ENCODE data around the gene PLEKHF1. TPM values are rescaled to one million over a fixed set of nuclear protein-coding genes. Genes with fewer than 3 reads are reported as not detected.

Gene PLEKHF1
- total and polyA plus RNA-seq, 7 donors, result 5.1 to 119 (median 60.2) TPM

DNA sequence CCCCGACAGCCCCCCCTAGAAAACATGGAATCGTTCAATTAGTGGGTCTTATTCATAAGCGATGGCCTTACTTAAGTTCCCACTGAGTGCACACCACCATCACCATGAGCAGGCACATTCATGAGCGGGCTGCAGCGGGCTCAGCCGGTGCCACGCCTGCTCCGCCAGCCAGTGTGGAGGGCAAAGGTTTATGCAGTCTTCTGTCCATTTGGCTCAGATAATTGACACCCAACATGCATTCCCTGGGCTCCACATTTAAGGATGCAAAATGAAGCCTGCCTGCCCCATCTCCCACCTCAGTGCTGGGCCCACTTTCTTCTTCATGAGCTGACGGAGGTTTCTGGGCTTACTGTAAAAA, 37.7 kb downstream of the PLEKHF1 start:
- ATAC-seq (no peak), DNase-seq (no peak)
- Histone ChIP-seq H3K36me3 (ENCODE audit: insufficient read depth in 1 of 2, low read depth in 1 of 2) (peaks cover 2 to 66% of the 10 kb centered on the region in 2 donors), H3K27ac (peak overlapping the region; percentile 65), H3K27me3 (ENCODE audit: insufficient read depth in 3 of 3, low read length in 2 of 3) (no peaks in the 10 kb centered on the region), H3K9me3 (no peaks in the 10 kb centered on the region), H3K4me1 (peaks cover 9% of the 10 kb centered on the region), H3K4me3 (no peak overlapping the region)
- 87 to 95% (median 92%) methylated on average over 9 of the region's 9 CpGs for WGBS, 3 donors
- TF ChIP-seq, protein P1, sequence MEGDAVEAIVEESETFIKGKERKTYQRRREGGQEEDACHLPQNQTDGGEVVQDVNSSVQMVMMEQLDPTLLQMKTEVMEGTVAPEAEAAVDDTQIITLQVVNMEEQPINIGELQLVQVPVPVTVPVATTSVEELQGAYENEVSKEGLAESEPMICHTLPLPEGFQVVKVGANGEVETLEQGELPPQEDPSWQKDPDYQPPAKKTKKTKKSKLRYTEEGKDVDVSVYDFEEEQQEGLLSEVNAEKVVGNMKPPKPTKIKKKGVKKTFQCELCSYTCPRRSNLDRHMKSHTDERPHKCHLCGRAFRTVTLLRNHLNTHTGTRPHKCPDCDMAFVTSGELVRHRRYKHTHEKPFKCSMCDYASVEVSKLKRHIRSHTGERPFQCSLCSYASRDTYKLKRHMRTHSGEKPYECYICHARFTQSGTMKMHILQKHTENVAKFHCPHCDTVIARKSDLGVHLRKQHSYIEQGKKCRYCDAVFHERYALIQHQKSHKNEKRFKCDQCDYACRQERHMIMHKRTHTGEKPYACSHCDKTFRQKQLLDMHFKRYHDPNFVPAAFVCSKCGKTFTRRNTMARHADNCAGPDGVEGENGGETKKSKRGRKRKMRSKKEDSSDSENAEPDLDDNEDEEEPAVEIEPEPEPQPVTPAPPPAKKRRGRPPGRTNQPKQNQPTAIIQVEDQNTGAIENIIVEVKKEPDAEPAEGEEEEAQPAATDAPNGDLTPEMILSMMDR (IDR thresholded peaks at IDR 0.05), result no peak
- intact Hi-C loops (cut with DNase I), result no loop called here

DNA sequence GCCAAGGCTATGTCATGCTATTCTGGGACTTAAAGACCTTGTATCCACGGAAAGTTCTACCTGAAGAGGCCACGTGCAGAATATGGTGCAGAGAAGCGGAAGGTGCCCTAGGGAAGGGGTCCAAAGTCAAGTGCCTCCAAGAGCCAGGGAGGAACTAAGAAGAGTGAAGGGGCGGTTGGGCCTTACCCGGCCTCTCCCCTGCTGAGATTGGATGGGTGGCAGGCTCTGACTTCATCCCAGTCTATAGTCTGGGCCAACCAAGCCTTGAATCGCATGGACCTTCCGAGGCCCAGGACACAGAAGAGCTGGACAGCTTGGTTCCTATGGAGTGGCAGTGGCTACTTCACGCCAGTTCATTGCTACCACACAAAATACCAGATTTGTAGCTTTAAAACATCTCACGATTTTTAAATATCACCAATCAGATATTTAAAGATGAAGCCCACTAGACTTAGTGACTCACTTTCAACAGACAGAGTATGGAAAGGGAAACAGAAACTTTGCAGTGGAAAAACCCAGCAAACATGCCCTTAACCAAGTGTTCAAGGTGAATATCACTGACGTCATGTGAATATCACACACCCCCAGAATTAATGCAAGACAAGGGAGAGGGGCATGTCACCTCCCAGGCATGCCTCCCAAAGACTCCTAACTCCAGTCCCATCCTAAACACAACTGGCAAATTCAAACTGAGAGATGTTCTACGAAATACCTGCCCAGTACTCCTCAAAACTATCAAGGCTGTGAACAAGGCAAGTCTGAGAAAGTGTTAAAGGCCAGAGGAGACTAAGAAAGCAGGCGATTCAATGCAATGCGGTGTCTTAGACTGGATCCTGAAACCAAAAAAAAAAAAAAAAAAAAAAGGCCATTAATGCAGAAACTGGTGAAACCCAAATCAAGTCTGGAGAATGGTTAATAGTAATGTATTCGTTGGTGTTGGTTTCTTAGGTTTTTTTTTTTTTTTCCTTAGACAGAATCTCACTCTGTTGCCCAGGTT, 39.6 kb downstream of the PLEKHF1 start:
- Histone ChIP-seq H3K27ac (no peak overlapping the region), H3K36me3 (ENCODE audit: insufficient read depth in 1 of 2, low read depth in 1 of 2) (peaks cover 2 to 68% of the 10 kb centered on the region in 2 donors), H3K4me3 (no peak overlapping the region), H3K27me3 (ENCODE audit: insufficient read depth in 3 of 3, low read length in 2 of 3) (no peaks in the 10 kb centered on the region), H3K4me1 (peaks cover 25% of the 10 kb centered on the region), H3K9me3 (no peaks in the 10 kb centered on the region)
- 86 to 91% (median 88%) methylated on average over 14 of the region's 14 CpGs for WGBS, 3 donors
- intact Hi-C loops (cut with DNase I), result no loop called here
- ATAC-seq (no peak), DNase-seq (no peak)
- TF ChIP-seq, protein P1 (IDR thresholded peaks at IDR 0.05), result no peak

DNA sequence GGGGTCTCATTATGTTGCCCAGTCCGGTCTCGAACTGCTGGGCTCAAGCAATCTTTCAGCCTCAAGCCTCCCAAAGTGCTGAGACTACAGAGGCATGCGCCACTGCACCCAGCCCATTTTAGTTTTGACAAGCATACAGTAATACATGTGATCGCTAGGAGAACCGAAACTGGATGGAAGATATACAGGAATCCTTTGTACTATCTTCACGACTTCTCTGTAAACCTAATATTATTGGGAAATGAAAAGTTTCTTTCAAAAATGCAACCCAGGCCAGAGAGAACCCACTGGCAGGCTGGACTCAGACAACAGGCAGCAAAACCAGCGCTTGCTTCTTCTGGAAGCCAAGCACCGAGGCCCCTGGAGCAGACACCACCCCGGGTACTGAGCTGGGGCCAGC, 40.4 kb downstream of the PLEKHF1 start:
- no peak overlapping the region for H3K27ac ChIP-seq
- 89 to 94% (median 91%) methylated on average over 9 of the region's 9 CpGs for WGBS, 3 donors
- ATAC-seq (no peak), DNase-seq (no peak)
- H3K9me3 ChIP-seq, result no peaks in the 10 kb centered on the region
- TF ChIP-seq, protein P1 (IDR thresholded peaks at IDR 0.05), result no peak
- peaks cover 2 to 68% of the 10 kb centered on the region in 2 donors for H3K36me3 ChIP-seq (ENCODE audit: insufficient read depth in 1 of 2, low read depth in 1 of 2)
- no peaks in the 10 kb centered on the region for H3K27me3 ChIP-seq (ENCODE audit: insufficient read depth in 3 of 3, low read length in 2 of 3)
- intact Hi-C loops (cut with DNase I), result no loop called here
- H3K4me3 ChIP-seq, result no peak overlapping the region
- peaks cover 25% of the 10 kb centered on the region for H3K4me1 ChIP-seq

GRCh38 chr19:29706635-29707034, 41.4 kb downstream of the PLEKHF1 start:
- H3K27me3 ChIP-seq (ENCODE audit: insufficient read depth in 3 of 3, low read length in 2 of 3), result no peaks in the 10 kb centered on the region
- peaks cover 2 to 65% of the 10 kb centered on the region in 2 donors for H3K36me3 ChIP-seq (ENCODE audit: insufficient read depth in 1 of 2, low read depth in 1 of 2)
- H3K9me3 ChIP-seq, result no peaks in the 10 kb centered on the region
- H3K4me3 ChIP-seq, result no peak overlapping the region
- ATAC-seq (no peak), DNase-seq (no peak)
- peaks cover 25% of the 10 kb centered on the region for H3K4me1 ChIP-seq
- intact Hi-C loops (cut with DNase I), result no loop called here
- 48 to 62% (median 55%) methylated on average over 6 of the region's 6 CpGs for WGBS, 3 donors
- H3K27ac ChIP-seq, result peak overlapping the region; percentile 30
- TF ChIP-seq, protein P1 (IDR thresholded peaks at IDR 0.05), result no peak
